ENCODE data around the gene CREG2.

DNA sequence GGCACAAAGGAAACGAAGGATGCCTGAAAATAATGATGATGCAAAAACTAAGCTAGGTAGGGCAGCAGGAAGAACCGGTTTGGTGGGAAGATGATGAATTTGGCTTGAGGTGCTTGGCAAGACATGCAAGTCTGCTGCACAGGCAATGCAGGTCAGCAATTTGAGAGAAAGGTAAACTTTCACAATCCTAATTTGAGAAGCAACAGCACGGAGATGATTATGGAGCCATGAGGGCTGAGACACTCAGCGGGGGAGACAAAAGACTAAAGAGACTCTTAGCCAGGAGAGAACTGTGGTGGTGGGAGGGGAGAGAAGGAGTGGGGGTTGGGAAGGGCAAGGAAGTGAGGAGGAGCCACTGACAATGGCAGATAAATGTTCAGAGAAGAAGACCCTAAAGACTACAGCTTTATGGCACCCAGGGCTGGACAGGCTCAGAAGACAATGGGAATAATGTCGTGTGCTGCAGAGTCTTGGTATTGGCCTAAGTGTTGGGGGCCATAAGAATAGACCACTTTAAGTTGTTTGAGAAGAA lies 59.4 kb downstream of the CREG2 start:
- no peak for TF ChIP-seq CTCF (IDR thresholded peaks at IDR 0.05; ENCODE audit: poor library complexity, severe bottlenecking)
- no peak for TF ChIP-seq MXI1 (conservative IDR thresholded peaks at IDR 0.05; ENCODE audit: poor library complexity, severe bottlenecking)
- no peak for TF ChIP-seq POLR2AphosphoS5 (IDR thresholded peaks at IDR 0.05)
- TF ChIP-seq SMC3 (conservative IDR thresholded peaks at IDR 0.05; ENCODE audit: poor library complexity), result no peak
- no peak for TF ChIP-seq RAD21 (conservative IDR thresholded peaks at IDR 0.05)
- no peak for TF ChIP-seq EZH2 (IDR thresholded peaks at IDR 0.05; ENCODE audit: borderline replicate concordance, insufficient read depth, low read length, poor library complexity, severe bottlenecking)
- TF ChIP-seq, protein P1, sequence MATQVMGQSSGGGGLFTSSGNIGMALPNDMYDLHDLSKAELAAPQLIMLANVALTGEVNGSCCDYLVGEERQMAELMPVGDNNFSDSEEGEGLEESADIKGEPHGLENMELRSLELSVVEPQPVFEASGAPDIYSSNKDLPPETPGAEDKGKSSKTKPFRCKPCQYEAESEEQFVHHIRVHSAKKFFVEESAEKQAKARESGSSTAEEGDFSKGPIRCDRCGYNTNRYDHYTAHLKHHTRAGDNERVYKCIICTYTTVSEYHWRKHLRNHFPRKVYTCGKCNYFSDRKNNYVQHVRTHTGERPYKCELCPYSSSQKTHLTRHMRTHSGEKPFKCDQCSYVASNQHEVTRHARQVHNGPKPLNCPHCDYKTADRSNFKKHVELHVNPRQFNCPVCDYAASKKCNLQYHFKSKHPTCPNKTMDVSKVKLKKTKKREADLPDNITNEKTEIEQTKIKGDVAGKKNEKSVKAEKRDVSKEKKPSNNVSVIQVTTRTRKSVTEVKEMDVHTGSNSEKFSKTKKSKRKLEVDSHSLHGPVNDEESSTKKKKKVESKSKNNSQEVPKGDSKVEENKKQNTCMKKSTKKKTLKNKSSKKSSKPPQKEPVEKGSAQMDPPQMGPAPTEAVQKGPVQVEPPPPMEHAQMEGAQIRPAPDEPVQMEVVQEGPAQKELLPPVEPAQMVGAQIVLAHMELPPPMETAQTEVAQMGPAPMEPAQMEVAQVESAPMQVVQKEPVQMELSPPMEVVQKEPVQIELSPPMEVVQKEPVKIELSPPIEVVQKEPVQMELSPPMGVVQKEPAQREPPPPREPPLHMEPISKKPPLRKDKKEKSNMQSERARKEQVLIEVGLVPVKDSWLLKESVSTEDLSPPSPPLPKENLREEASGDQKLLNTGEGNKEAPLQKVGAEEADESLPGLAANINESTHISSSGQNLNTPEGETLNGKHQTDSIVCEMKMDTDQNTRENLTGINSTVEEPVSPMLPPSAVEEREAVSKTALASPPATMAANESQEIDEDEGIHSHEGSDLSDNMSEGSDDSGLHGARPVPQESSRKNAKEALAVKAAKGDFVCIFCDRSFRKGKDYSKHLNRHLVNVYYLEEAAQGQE (IDR thresholded peaks at IDR 0.05; ENCODE audit: borderline replicate concordance), result no peak

Data from neural cell (in vitro differentiated cells).